SK-N-SH (cell line): ENCODE measurements around the gene DNAH1.

Source experiments
- EP300 ChIP-seq, 2 experiments: IDR thresholded peaks; 2 replicates each; pipeline versions ENCODE4 v1.4.0 to v1.6.1; 2012; ENCODE audit warnings: borderline replicate concordance in 1 of 2, low read depth in 1 of 2, low read length in 1 of 2
- EZH2phosphoT487 ChIP-seq: fragments of 200-600 bp; sonication (generic); IDR thresholded peaks from 2 replicates; pipeline ENCODE4 v1.6.1; 2017; ENCODE audit warnings: low read depth, mixed run types, mild to moderate bottlenecking, antibody characterized with exemption, moderate library complexity, borderline replicate concordance
- FOXM1 ChIP-seq: IDR thresholded peaks from 2 replicates; pipeline ENCODE4 v1.4.0; 2012; ENCODE audit warnings: low read depth, mild to moderate bottlenecking
- GABPA ChIP-seq: IDR thresholded peaks from 2 replicates; pipeline ENCODE4 v1.4.0; 2012; ENCODE audit warnings: low read depth, mild to moderate bottlenecking
- JUND ChIP-seq: IDR thresholded peaks from 2 replicates; pipeline ENCODE4 v1.4.0; 2012
- POLR2AphosphoS5 ChIP-seq: IDR thresholded peaks from 2 replicates; pipeline ENCODE4 v1.6.1; 2012; ENCODE audit warnings: low read depth, low read length
- RAD21 ChIP-seq: IDR thresholded peaks from 2 replicates; pipeline ENCODE4 v1.6.1; 2012; ENCODE audit warnings: mild to moderate bottlenecking, low read length
- RFX5 ChIP-seq: IDR thresholded peaks from 2 replicates; pipeline ENCODE4 v1.6.1; 2012; ENCODE audit warnings: mild to moderate bottlenecking, improper control_type of control experiment, low read length
- SIN3A ChIP-seq: IDR thresholded peaks from 2 replicates; pipeline ENCODE4 v1.6.1; 2012; ENCODE audit warnings: low read depth, mild to moderate bottlenecking, low read length, moderate library complexity, borderline replicate concordance
- SMC3 ChIP-seq: IDR thresholded peaks from 2 replicates; pipeline ENCODE4 v1.6.1; 2012; ENCODE audit warnings: low read depth, low read length, improper control_type of control experiment
- TF ChIP-seq, protein P1 (sequence below): fragments of 200-600 bp; sonication (generic); IDR thresholded peaks from 2 replicates; pipeline ENCODE4 v1.6.1; 2017; ENCODE audit warnings: antibody characterized with exemption, mild to moderate bottlenecking, moderate library complexity
- TF ChIP-seq, protein P2 (sequence below): IDR thresholded peaks from 2 replicates; pipeline ENCODE4 v1.4.0; 2012; ENCODE audit warnings: low read depth, borderline replicate concordance

DNA sequence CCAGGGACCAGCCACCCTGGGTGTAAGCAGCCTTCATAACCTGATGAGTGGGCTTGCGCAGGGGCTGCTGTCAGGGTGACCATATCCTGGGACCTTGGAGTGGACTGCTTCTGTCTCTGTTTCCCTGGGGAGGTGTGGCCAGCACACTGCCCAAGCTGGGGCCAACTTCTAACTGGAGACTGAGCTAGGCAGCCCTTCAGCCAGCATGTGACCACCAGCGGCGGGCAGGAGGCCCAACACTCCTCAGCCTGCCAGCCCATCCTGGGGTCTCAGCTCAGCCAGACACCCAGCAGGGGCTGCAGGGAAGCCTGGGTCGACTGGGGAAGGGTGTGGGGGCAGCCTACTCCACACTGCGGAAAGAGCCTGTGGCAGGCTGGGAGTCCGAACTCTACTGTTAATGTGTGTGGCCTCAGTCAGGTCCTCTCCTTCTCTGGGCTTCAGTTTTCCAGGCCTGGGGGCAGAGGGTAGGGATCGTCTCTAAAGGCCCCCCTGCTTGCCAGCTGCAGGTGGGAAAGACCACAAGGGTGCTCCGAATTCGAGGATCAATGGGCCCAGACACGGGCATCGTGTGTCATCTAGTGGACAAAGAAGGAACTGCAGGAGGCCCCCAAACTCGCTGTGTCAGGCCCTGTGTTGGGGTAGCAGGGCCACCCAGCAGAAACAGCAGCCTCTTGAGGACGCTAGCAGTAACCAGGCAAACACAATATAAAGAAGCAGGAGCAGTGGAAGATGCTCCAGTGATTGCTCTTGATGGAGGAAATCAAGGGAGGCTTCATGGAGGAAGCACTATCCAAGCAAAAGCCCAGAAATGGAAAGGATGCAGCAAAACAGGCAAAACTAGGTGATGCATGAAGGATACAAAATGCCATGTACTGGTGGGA lies 130.8 kb downstream of the DNAH1 start:
- TF ChIP-seq, protein P1, sequence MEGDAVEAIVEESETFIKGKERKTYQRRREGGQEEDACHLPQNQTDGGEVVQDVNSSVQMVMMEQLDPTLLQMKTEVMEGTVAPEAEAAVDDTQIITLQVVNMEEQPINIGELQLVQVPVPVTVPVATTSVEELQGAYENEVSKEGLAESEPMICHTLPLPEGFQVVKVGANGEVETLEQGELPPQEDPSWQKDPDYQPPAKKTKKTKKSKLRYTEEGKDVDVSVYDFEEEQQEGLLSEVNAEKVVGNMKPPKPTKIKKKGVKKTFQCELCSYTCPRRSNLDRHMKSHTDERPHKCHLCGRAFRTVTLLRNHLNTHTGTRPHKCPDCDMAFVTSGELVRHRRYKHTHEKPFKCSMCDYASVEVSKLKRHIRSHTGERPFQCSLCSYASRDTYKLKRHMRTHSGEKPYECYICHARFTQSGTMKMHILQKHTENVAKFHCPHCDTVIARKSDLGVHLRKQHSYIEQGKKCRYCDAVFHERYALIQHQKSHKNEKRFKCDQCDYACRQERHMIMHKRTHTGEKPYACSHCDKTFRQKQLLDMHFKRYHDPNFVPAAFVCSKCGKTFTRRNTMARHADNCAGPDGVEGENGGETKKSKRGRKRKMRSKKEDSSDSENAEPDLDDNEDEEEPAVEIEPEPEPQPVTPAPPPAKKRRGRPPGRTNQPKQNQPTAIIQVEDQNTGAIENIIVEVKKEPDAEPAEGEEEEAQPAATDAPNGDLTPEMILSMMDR = peak; percentile 99
- no peak for TF ChIP-seq GABPA
- peak; percentile 93 for TF ChIP-seq RAD21
- TF ChIP-seq EZH2phosphoT487 = no peak
- no peak for TF ChIP-seq FOXM1
- TF ChIP-seq EP300 (IDR thresholded peaks at IDR 0.05; ENCODE audit: borderline replicate concordance in 1 of 2, low read depth in 1 of 2, low read length in 1 of 2) = no peak
- no peak for TF ChIP-seq POLR2AphosphoS5
- TF ChIP-seq SMC3 = peak; percentile 88
- no peak for TF ChIP-seq JUND
- no peak for TF ChIP-seq RFX5
- no peak for TF ChIP-seq SIN3A
- TF ChIP-seq, protein P2, sequence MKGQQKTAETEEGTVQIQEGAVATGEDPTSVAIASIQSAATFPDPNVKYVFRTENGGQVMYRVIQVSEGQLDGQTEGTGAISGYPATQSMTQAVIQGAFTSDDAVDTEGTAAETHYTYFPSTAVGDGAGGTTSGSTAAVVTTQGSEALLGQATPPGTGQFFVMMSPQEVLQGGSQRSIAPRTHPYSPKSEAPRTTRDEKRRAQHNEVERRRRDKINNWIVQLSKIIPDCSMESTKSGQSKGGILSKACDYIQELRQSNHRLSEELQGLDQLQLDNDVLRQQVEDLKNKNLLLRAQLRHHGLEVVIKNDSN = no peak
